Brain microvascular endothelial cell (primary cell): Measurements from ENCODE around the gene EXOC6B.
A peak's percentile ranks its signal among the peaks of the same experiment; 100 is the strongest.

Source experiments
- DNase-seq: peaks from one replicate; pipeline ENCODE4 v3.0.0-alpha.2; 2020
- H3K27ac ChIP-seq: fragments of 250-450 bp; sonication (Bioruptor Pico); 2 replicates; pipeline ENCODE4 v1.5.1; 2020; ENCODE audit warnings: mild to moderate bottlenecking, moderate library complexity
- H3K27me3 ChIP-seq: fragments of 250-450 bp; sonication (Bioruptor Pico); replicated peaks from 2 replicates; pipeline ENCODE4 v1.5.1; 2020; ENCODE audit warnings: mild to moderate bottlenecking
- H3K36me3 ChIP-seq: fragments of 250-450 bp; sonication (Bioruptor Pico); replicated peaks from 2 replicates; pipeline ENCODE4 v1.5.1; 2020; ENCODE audit warnings: mild to moderate bottlenecking
- H3K4me3 ChIP-seq: 2 replicates; pipeline ENCODE4 v1.5.1; 2011; ENCODE audit warnings: low read depth, mild to moderate bottlenecking, control low read depth, low read length, moderate library complexity
- in situ Hi-C: cut with HindIII; loops from 2 replicates; pipeline ENCODE4 v1.10.0; 2017; ENCODE audit warnings: low sequenced_read_pairs, low pct_ligation_motif_present
- TF ChIP-seq, protein P1 (sequence below): IDR thresholded peaks from 2 replicates; pipeline ENCODE4 v1.5.1; 2011; ENCODE audit warnings: low read depth, mild to moderate bottlenecking, moderate library complexity, low read length, control low read depth, inconsistent platforms; ENCODE audit errors: missing control alignments

The EXOC6B gene

DNA sequence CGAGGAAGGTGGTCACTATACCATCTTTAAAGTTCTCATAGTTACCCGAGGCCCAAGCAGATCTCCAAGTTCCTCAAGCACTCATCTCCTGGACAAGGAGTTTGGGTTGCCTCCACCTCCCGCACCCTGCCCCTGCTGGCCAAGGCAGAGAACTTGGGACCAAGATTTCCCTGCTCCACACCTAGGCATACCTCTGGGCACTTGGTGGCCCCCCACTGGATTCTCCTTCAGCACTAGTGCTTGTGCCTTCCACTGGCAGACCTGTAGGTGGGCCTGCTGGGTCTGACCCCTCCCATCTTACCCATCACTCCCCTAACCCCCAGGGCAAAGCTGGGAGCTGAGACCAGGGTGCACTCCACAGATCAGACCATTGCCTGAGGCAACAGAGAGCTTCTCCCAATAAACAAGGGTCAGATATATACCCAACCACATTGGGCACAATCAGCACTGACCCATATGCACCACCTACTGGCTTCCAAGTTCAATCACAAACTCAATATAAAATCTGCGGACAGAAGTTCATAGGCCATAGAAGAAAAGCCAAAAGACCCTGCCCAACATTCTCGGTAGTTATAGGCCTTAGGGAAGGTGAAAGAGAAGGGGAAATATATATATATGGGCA, 244.2 kb downstream of the EXOC6B start:
- no peaks in the 10 kb centered on the region for H3K27me3 ChIP-seq
- H3K27ac ChIP-seq = no peak overlapping the region
- no peak overlapping the region for H3K4me3 ChIP-seq
- TF ChIP-seq, protein P1, sequence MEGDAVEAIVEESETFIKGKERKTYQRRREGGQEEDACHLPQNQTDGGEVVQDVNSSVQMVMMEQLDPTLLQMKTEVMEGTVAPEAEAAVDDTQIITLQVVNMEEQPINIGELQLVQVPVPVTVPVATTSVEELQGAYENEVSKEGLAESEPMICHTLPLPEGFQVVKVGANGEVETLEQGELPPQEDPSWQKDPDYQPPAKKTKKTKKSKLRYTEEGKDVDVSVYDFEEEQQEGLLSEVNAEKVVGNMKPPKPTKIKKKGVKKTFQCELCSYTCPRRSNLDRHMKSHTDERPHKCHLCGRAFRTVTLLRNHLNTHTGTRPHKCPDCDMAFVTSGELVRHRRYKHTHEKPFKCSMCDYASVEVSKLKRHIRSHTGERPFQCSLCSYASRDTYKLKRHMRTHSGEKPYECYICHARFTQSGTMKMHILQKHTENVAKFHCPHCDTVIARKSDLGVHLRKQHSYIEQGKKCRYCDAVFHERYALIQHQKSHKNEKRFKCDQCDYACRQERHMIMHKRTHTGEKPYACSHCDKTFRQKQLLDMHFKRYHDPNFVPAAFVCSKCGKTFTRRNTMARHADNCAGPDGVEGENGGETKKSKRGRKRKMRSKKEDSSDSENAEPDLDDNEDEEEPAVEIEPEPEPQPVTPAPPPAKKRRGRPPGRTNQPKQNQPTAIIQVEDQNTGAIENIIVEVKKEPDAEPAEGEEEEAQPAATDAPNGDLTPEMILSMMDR = peak; percentile 42
- no peaks in the 10 kb centered on the region for H3K36me3 ChIP-seq
- in situ Hi-C loops = no loop called here
- no peak for DNase-seq

DNA sequence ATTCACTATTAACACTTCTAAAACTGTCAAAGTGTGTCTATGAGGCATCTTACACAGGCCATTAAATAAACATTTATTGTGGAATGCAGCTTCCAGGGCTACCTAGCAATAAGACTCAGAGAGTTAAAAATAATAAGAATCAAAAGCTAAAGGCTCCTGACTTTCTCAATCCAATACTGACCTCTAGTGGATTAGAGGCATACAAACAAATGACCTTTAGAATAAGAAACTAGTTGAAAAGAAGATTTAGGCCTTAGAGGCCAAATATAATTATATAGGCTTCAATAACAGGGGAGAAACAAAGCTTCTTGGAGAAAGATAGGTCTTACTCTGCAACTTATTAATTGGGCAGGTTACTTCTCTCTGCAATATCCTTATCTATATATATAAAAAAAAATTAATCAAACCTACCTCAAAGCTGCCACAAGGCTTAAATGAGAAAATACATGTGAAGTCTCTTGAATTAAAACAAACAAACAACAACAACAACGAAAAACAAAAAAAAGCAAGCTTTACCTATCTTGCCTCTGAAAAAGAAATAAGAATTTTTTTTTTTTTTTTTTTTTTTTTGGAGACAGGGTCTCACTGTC, 246.1 kb downstream of the EXOC6B start:
- TF ChIP-seq, protein P1 = peak; percentile 42
- no peak overlapping the region for H3K4me3 ChIP-seq
- DNase-seq = no peak
- no peak overlapping the region for H3K27ac ChIP-seq
- in situ Hi-C loops = no loop called here
- no peaks in the 10 kb centered on the region for H3K27me3 ChIP-seq
- no peaks in the 10 kb centered on the region for H3K36me3 ChIP-seq

DNA sequence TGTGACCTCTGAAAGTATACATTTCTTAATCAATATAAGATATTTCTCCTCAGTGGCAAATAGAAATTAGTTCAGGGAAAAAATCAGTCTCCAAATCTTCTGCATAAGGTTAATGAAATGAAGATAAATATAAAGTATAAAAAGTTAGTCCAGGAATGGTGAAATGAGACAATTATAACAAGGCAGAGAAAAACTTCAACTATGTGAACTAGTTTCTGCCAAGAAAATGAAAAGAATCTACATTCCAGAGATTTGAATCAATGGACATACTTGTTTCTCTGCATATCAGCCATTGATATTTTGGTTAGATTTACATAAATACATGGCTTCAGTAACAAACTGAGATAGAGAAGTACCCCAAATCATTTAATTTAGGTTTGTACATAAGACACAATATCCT, 249.0 kb downstream of the EXOC6B start:
- peak overlapping the region; percentile 92 for H3K27ac ChIP-seq
- H3K4me3 ChIP-seq = no peak overlapping the region
- DNase-seq = no peak
- TF ChIP-seq, protein P1 = no peak
- in situ Hi-C loops = no loop called here
- no peaks in the 10 kb centered on the region for H3K36me3 ChIP-seq
- no peaks in the 10 kb centered on the region for H3K27me3 ChIP-seq

DNA sequence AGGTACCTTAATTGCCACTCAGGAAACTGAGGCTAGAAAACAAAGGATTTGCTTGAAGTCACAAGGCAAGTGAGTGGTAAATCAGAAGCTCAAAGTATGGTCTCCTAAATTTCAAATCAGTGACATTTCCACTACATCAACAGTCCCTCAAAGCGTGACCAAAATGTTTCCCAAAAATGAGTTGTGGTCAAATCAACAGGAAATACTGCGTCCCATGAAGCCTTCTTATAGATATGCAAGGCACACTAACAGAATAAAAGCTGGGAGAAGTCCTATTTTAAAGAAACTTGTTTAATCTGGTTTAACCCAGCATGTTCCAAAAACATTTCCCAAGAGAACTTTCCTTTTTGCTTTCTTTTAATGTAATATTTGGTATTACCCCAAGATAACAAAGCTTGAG, 249.4 kb downstream of the EXOC6B start:
- peak; percentile 16 for DNase-seq
- in situ Hi-C loops = no loop called here
- TF ChIP-seq, protein P1 = no peak
- Histone ChIP-seq H3K4me3 (no peak overlapping the region), H3K27me3 (no peaks in the 10 kb centered on the region), H3K36me3 (no peaks in the 10 kb centered on the region), H3K27ac (peak overlapping the region; percentile 92)

- H3K36me3 ChIP-seq = no peaks in the 10 kb centered on the region
- H3K27me3 ChIP-seq = no peaks in the 10 kb centered on the region
- in situ Hi-C loops = no loop called here
- H3K4me3 ChIP-seq = no peak overlapping the region
- no peak for DNase-seq
- peak overlapping the region; percentile 92 for H3K27ac ChIP-seq
- TF ChIP-seq, protein P1 = no peak
Observed at GRCh38 chr2:72574886-72575285, 250.9 kb downstream of the EXOC6B start.

DNA sequence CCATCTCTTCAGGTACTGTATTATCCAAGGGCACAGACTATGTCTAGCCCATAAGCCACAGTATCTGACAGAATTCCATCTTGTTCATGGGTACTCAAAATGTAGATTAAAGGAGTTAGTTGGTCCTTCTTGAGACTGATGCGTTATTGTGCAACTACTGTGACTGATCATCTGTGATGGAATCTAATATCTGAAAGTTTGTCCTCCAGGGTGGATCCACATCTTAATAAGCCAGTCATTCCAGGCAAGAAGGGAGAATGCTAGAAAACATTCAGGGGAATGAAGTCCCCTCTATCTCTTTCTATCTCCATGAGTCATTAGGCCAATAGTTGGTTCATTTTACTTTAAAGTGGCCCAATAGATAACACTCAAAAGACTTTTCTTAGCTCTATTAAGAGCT, 252.6 kb downstream of the EXOC6B start:
- peak; percentile 36 for DNase-seq
- no peaks in the 10 kb centered on the region for H3K36me3 ChIP-seq
- H3K27me3 ChIP-seq = no peaks in the 10 kb centered on the region
- TF ChIP-seq, protein P1 = no peak
- H3K27ac ChIP-seq = peak overlapping the region; percentile 79
- no peak overlapping the region for H3K4me3 ChIP-seq
- in situ Hi-C loops = no loop called here
